WTC11 (cell line): ENCODE results near the gene NSL1. TPM values are rescaled to one million over a fixed set of nuclear protein-coding genes. Genes with fewer than 3 reads are reported as not detected.
A peak's percentile ranks its signal among the peaks of the same experiment; 100 is the strongest.

Source experiments
- ATAC-seq: fragments of 200-7000 bp; cut with Tn5 transposase; 2 replicates; pipeline ENCODE4 v1.10.0; 2021; ENCODE audit warnings: mild to moderate bottlenecking, moderate library complexity
- CTCF ChIA-PET: fragments of 300-600 bp; sonication (Branson Sonifier 250); formaldehyde crosslinking; loops from one replicate; lab custom pipeline; 2021; ENCODE audit warnings: antibody characterized with exemption; lab: Charles Lee
- POLR2A ChIA-PET: fragments of 350-600 bp; sonication (Branson Sonifier 250); formaldehyde crosslinking; loops from one replicate; lab custom pipeline; 2021; ENCODE audit warnings: antibody characterized with exemption; lab: Charles Lee
- DNase-seq: peaks from one replicate; pipeline ENCODE4 v3.0.0; 2021; ENCODE audit warnings: low spot score
- H3K27ac Mint-ChIP-seq: 2 replicates; pipeline ENCODE4 v1.8.0; 2021; ENCODE audit warnings: mixed read lengths
- H3K27me3 Mint-ChIP-seq: 2 replicates; pipeline ENCODE4 v1.8.0; 2021; ENCODE audit warnings: low read depth, mild to moderate bottlenecking, moderate library complexity, mixed read lengths
- H3K36me3 Mint-ChIP-seq: 2 replicates; pipeline ENCODE4 v1.8.0; 2021; ENCODE audit warnings: mixed read lengths
- H3K4me1 Mint-ChIP-seq: 2 replicates; pipeline ENCODE4 v1.8.0; 2022; ENCODE audit warnings: mixed read lengths
- H3K4me3 Mint-ChIP-seq: 2 replicates; pipeline ENCODE4 v1.8.0; 2021; ENCODE audit warnings: mild to moderate bottlenecking, moderate library complexity, mixed read lengths
- H3K9me3 Mint-ChIP-seq: 2 replicates; pipeline ENCODE4 v1.8.0; 2021; ENCODE audit warnings: mixed read lengths
- CBFB ChIP-seq: sonication (generic); formaldehyde crosslinking; IDR thresholded peaks from 2 replicates; pipeline ENCODE4 v1.8.1; 2022; ENCODE audit warnings: mild to moderate bottlenecking, low read depth, missing genetic modification reagents
- ELF4 ChIP-seq: sonication (generic); formaldehyde crosslinking; IDR thresholded peaks from 2 replicates; pipeline ENCODE4 v1.8.1; 2022; ENCODE audit warnings: low read depth, mild to moderate bottlenecking, moderate library complexity, missing genetic modification reagents
- GABPB1 ChIP-seq: sonication (generic); formaldehyde crosslinking; IDR thresholded peaks from 2 replicates; pipeline ENCODE4 v1.8.1; 2023; ENCODE audit warnings: mild to moderate bottlenecking, missing genetic modification reagents
- MAX ChIP-seq: sonication (generic); formaldehyde crosslinking; IDR thresholded peaks from 2 replicates; pipeline ENCODE4 v1.8.0; 2022; ENCODE audit warnings: mild to moderate bottlenecking, missing genetic modification reagents
- MYBL2 ChIP-seq: sonication (generic); formaldehyde crosslinking; IDR thresholded peaks from 2 replicates; pipeline ENCODE4 v1.8.1; 2023; ENCODE audit warnings: mild to moderate bottlenecking, moderate library complexity, missing genetic modification reagents
- NFYB ChIP-seq: sonication (generic); formaldehyde crosslinking; conservative IDR thresholded peaks from 2 replicates; pipeline ENCODE4 v1.8.0; 2022; ENCODE audit warnings: low read depth, missing genetic modification reagents
- PREB ChIP-seq: sonication (generic); formaldehyde crosslinking; IDR thresholded peaks from 2 replicates; pipeline ENCODE4 v1.8.1; 2022; ENCODE audit warnings: mild to moderate bottlenecking, missing genetic modification reagents, moderate library complexity, borderline replicate concordance
- RELA ChIP-seq: sonication (generic); formaldehyde crosslinking; IDR thresholded peaks from 2 replicates; pipeline ENCODE4 v1.8.1; 2022; ENCODE audit warnings: missing genetic modification reagents, mild to moderate bottlenecking, borderline replicate concordance
- SP1 ChIP-seq: sonication (generic); formaldehyde crosslinking; conservative IDR thresholded peaks from 2 replicates; pipeline ENCODE4 v1.8.1; 2022; ENCODE audit warnings: missing genetic modification reagents
- TEAD4 ChIP-seq: sonication (generic); formaldehyde crosslinking; IDR thresholded peaks from 2 replicates; pipeline ENCODE4 v1.8.0; 2022; ENCODE audit warnings: mild to moderate bottlenecking, missing genetic modification reagents
- ZNF121 ChIP-seq: sonication (generic); formaldehyde crosslinking; IDR thresholded peaks from 2 replicates; pipeline ENCODE4 v1.8.0; 2023; ENCODE audit warnings: missing genetic modification reagents
- ZNF317 ChIP-seq: sonication (generic); formaldehyde crosslinking; IDR thresholded peaks from 2 replicates; pipeline ENCODE4 v1.8.1; 2023; ENCODE audit warnings: low read depth, mild to moderate bottlenecking, moderate library complexity, missing genetic modification reagents, borderline replicate concordance
- ZNF532 ChIP-seq: fragments of 250-450 bp; sonication (Bioruptor Pico); IDR thresholded peaks from 2 replicates; pipeline ENCODE4 v1.9.0; 2021; ENCODE audit warnings: mild to moderate bottlenecking, borderline replicate concordance
- ZSCAN18 ChIP-seq: fragments of 250-450 bp; sonication (Bioruptor Pico); IDR thresholded peaks from 2 replicates; pipeline ENCODE4 v2.1.2; 2022; ENCODE audit warnings: mild to moderate bottlenecking, moderate library complexity
- total RNA-seq: library from RNA; stranded (reverse); gene quantifications from 3 replicates; pipeline ENCODE4 v1.2.3, GENCODE V29; 2021
- TF ChIP-seq, protein P1 (sequence below): sonication (generic); formaldehyde crosslinking; IDR thresholded peaks from 2 replicates; pipeline ENCODE4 v1.8.1; 2023; ENCODE audit warnings: mild to moderate bottlenecking, missing genetic modification reagents, moderate library complexity
- TF ChIP-seq, protein P2 (sequence below): sonication (generic); formaldehyde crosslinking; IDR thresholded peaks from 2 replicates; pipeline ENCODE4 v1.8.1; 2023; ENCODE audit warnings: mild to moderate bottlenecking, missing genetic modification reagents
- TF ChIP-seq, protein P3 (sequence below): sonication (generic); formaldehyde crosslinking; IDR thresholded peaks from 2 replicates; pipeline ENCODE4 v1.8.1; 2023; ENCODE audit warnings: mild to moderate bottlenecking, missing genetic modification reagents, borderline replicate concordance

Gene NSL1
- total RNA-seq, 1 experiment from 2014 or later = 55.7 TPM

GRCh38 chr1:212819726-212820125 is 28.1 kb upstream of the NSL1 start (continued):
- TF ChIP-seq RELA (CRISPR knock-in tag) (no peak), MYBL2 (CRISPR knock-in tag) (no peak), ELF4 (CRISPR knock-in tag) (no peak), ZNF532 (CRISPR knock-in tag) (no peak), MAX (CRISPR knock-in tag) (no peak), ZNF121 (no peak), SP1 (CRISPR knock-in tag) (no peak), ZNF317 (no peak)
- TF ChIP-seq, protein P1, sequence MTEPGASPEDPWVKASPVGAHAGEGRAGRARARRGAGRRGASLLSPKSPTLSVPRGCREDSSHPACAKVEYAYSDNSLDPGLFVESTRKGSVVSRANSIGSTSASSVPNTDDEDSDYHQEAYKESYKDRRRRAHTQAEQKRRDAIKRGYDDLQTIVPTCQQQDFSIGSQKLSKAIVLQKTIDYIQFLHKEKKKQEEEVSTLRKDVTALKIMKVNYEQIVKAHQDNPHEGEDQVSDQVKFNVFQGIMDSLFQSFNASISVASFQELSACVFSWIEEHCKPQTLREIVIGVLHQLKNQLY = no peak
- TF ChIP-seq, all 79 proteins: peak for 0

DNA sequence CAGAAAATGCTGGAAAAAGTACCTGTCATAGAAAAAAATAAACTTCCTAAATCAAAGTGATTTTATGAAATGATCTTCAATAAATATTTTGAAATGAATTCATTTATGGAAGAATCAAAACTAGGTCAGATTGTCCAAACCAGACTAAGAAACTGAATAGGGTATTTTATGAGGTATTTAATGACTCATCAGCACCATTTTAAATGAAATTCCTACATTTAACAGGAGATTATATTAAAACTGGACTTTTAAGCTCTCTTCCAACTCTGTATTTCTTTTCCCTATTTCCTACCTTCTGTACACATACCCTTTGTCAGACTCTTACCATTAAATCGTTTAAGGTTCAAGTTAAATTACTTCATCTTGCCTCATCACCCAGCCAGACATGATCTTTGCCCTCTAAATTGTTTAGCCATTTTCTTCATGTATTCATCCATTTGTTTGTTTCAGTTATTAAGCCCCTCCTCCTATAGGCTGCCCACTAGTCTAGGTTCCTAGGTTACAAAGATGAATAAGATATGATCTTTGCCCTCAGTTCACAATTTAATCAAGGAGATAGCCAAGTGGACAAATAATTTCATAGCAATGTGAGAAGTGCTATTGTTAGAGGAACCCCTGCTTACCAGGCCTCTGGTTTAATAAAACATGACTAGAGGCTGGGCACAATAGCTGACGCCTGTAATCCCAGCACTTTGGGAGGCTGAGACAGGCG is 25.1 kb upstream of the NSL1 start:
- no peak for ATAC-seq
- H3K27me3 Mint-ChIP-seq = no peaks in the 10 kb centered on the region
- CTCF ChIA-PET = no interaction called here
- no peak for DNase-seq
- H3K4me3 Mint-ChIP-seq = no peak overlapping the region
- peak overlapping the region; percentile 54 for H3K27ac Mint-ChIP-seq
- H3K36me3 Mint-ChIP-seq = no peaks in the 10 kb centered on the region
- TF ChIP-seq, protein P2, sequence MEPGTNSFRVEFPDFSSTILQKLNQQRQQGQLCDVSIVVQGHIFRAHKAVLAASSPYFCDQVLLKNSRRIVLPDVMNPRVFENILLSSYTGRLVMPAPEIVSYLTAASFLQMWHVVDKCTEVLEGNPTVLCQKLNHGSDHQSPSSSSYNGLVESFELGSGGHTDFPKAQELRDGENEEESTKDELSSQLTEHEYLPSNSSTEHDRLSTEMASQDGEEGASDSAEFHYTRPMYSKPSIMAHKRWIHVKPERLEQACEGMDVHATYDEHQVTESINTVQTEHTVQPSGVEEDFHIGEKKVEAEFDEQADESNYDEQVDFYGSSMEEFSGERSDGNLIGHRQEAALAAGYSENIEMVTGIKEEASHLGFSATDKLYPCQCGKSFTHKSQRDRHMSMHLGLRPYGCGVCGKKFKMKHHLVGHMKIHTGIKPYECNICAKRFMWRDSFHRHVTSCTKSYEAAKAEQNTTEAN (CRISPR knock-in tag) = no peak
- peak; percentile 75; the same call in 1 of the 2 replicates for TF ChIP-seq GABPB1 (CRISPR knock-in tag)
- no peak for TF ChIP-seq PREB
- no peak for TF ChIP-seq NFYB (CRISPR knock-in tag)
- no peak for TF ChIP-seq ZSCAN18 (CRISPR knock-in tag)
- no peak for TF ChIP-seq TEAD4 (CRISPR knock-in tag)
- TF ChIP-seq CBFB (CRISPR knock-in tag) = no peak
- TF ChIP-seq, protein P3, sequence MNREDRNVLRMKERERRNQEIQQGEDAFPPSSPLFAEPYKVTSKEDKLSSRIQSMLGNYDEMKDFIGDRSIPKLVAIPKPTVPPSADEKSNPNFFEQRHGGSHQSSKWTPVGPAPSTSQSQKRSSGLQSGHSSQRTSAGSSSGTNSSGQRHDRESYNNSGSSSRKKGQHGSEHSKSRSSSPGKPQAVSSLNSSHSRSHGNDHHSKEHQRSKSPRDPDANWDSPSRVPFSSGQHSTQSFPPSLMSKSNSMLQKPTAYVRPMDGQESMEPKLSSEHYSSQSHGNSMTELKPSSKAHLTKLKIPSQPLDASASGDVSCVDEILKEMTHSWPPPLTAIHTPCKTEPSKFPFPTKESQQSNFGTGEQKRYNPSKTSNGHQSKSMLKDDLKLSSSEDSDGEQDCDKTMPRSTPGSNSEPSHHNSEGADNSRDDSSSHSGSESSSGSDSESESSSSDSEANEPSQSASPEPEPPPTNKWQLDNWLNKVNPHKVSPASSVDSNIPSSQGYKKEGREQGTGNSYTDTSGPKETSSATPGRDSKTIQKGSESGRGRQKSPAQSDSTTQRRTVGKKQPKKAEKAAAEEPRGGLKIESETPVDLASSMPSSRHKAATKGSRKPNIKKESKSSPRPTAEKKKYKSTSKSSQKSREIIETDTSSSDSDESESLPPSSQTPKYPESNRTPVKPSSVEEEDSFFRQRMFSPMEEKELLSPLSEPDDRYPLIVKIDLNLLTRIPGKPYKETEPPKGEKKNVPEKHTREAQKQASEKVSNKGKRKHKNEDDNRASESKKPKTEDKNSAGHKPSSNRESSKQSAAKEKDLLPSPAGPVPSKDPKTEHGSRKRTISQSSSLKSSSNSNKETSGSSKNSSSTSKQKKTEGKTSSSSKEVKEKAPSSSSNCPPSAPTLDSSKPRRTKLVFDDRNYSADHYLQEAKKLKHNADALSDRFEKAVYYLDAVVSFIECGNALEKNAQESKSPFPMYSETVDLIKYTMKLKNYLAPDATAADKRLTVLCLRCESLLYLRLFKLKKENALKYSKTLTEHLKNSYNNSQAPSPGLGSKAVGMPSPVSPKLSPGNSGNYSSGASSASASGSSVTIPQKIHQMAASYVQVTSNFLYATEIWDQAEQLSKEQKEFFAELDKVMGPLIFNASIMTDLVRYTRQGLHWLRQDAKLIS (CRISPR knock-in tag) = no peak
- POLR2A ChIA-PET = no interaction called here
- peaks cover 16% of the 10 kb centered on the region for H3K4me1 Mint-ChIP-seq
- H3K9me3 Mint-ChIP-seq = no peaks in the 10 kb centered on the region
